Skeletal muscle tissue (tissue), 4 donors: Measurements from ENCODE around the gene NLN. TPM values are rescaled to one million over a fixed set of nuclear protein-coding genes. Genes with fewer than 3 reads are reported as not detected.

ENCODE experiments used
- H3K27ac ChIP-seq: one replicate; pipeline ENCODE4 v1.7.0; 2013; ENCODE audit warnings: mild to moderate bottlenecking, low read depth, low read length, inconsistent platforms
- H3K27me3 ChIP-seq, 3 donors: one replicate each; pipeline ENCODE4 v1.7.0; 2013; ENCODE audit warnings: low read length in 3 of 3; ENCODE audit not compliant: control insufficient read depth in 3 of 3, insufficient read depth in 3 of 3
- H3K36me3 ChIP-seq, 3 donors: one replicate each; pipeline ENCODE4 v1.7.0; 2013; ENCODE audit warnings: low read length in 3 of 3; ENCODE audit not compliant: control insufficient read depth in 3 of 3, insufficient read depth in 3 of 3
- H3K4me1 ChIP-seq, 3 donors: one replicate each; pipeline ENCODE4 v1.7.0; 2013; ENCODE audit warnings: low read length in 3 of 3, mild to moderate bottlenecking in 3 of 3; ENCODE audit not compliant: control insufficient read depth in 3 of 3, insufficient read depth in 3 of 3
- H3K4me3 ChIP-seq, 3 donors: one replicate each; pipeline ENCODE4 v1.7.0; 2013; ENCODE audit warnings: low read length in 3 of 3
- H3K9ac ChIP-seq, 3 donors: one replicate each; pipeline ENCODE4 v1.7.0; 2013; ENCODE audit warnings: low read length in 3 of 3, mild to moderate bottlenecking in 3 of 3, moderate library complexity in 2 of 3, low read depth in 1 of 3
- H3K9me3 ChIP-seq, 3 donors: one replicate each; pipeline ENCODE4 v1.7.0; 2013; ENCODE audit warnings: low read length in 3 of 3; ENCODE audit not compliant: control insufficient read depth in 3 of 3
- total RNA-seq: library from RNA; depleted of rRNA; stranded (reverse); fragments of >200 nt; gene quantifications from one replicate; pipeline ENCODE4 v1.2.3, GENCODE V29; 2014
- donor health status: Osteomylitis.

The NLN gene
- total RNA-seq, 1 donor from 2014 or later: 18.8 TPM

DNA sequence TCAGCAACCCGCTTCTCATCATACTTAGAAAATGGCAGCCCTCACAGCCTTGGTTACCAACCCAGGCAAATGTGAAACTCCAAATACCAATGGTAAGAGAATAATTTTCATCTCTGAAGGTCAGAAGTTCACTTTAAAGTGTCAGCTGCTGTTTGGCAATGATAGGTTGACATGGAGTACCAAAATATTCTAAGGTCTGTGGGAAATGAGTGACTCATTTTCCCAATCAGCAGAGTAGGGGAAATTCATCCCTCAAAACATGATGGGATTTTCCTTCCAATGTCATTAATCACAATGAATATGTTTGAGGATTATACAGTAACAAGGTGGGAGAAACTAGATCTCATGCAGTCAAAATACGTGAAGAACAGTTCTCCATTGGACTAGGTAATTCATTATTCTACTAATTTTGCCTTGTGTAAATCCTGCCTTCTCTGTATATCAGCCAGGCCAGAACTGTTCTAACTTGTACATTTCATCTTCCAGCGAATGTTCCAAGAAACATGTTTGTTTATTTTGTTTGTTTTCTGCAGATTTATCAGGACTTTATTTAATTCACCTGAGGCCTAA, 151.3 kb downstream of the NLN start:
- no peaks in the 10 kb centered on the region for H3K4me1 ChIP-seq
- no peak overlapping the region for H3K9ac ChIP-seq
- H3K4me3 ChIP-seq: no peak overlapping the region
- H3K9me3 ChIP-seq: peaks cover 0 to 3% (median 0%) of the 10 kb centered on the region in 3 donors
- no peak overlapping the region for H3K27ac ChIP-seq
- H3K27me3 ChIP-seq: no peaks in the 10 kb centered on the region
- no peaks in the 10 kb centered on the region for H3K36me3 ChIP-seq

DNA sequence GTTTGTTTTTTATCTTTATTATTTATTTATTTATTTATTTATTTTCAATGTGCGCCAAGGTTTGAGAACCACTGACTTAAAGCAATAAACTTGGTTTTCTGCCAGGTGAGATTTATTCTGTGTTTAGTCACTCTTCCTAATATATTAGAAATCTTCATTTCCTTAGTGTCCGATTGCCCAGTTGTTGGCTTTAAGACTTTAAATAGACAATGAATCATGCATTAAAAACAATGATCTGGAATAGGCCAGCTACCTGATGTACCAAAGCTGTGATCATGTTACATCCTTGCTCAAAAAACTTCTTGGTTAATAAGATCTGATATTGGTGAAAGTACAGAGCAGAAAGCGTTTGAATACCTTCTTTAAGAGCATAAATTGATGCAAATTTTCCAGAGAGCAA, 152.2 kb downstream of the NLN start:
- Histone ChIP-seq H3K27ac (no peak overlapping the region), H3K9ac (no peak overlapping the region), H3K4me1 (no peaks in the 10 kb centered on the region), H3K27me3 (no peaks in the 10 kb centered on the region), H3K36me3 (no peaks in the 10 kb centered on the region), H3K4me3 (no peak overlapping the region), H3K9me3 (peaks cover 0 to 3% (median 0%) of the 10 kb centered on the region in 3 donors)

- H3K9ac ChIP-seq: no peak overlapping the region
Measured at GRCh38 chr5:65876496-65876895, 154.5 kb downstream of the NLN start.

DNA sequence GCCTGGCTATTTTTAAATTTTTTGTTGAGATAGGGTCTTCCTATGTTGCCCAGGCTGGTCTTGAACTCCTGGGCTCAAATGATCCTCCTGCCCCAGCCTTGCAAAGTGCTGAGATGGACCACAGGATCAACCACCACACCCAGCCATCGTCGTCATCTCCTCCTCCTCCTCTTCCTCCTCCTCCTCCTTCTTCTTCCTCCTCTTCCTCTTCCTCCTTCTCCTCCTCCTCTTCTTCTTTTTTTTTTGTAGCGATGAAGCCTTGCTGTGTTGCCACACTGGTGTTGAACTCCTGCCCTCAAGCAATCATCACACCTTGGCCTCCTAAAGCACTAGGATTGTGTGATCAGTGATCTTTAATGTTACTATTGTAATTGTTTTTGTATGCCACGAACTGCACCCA, 155.0 kb downstream of the NLN start:
- Histone ChIP-seq H3K36me3 (no peaks in the 10 kb centered on the region), H3K4me3 (no peak overlapping the region), H3K27me3 (no peaks in the 10 kb centered on the region), H3K27ac (no peak overlapping the region), H3K9me3 (peaks cover 0 to 3% (median 0%) of the 10 kb centered on the region in 3 donors), H3K4me1 (no peaks in the 10 kb centered on the region), H3K9ac (no peak overlapping the region)

More at GRCh38 chr5:65876496-65876895, 154.5 kb downstream of the NLN start:
- Histone ChIP-seq H3K27me3 (no peaks in the 10 kb centered on the region), H3K9me3 (peaks cover 0 to 3% (median 0%) of the 10 kb centered on the region in 3 donors), H3K4me3 (no peak overlapping the region), H3K4me1 (no peaks in the 10 kb centered on the region), H3K27ac (no peak overlapping the region), H3K36me3 (no peaks in the 10 kb centered on the region)

Other genes starting within 250 kb of the NLN start
- gene ADAMTS6, start 240.3 kb upstream of the NLN start, total RNA-seq: 2.6 TPM
- gene CENPK, start 159.0 kb upstream of the NLN start, total RNA-seq: 12.5 TPM
- gene PPWD1, start 158.9 kb upstream of the NLN start, total RNA-seq: 52.7 TPM
- 25.6 TPM for gene TRIM23, start 97.9 kb upstream of the NLN start, total RNA-seq
- gene SHLD3, start 97.2 kb upstream of the NLN start, total RNA-seq: 3.1 TPM
- 17.2 TPM for gene TRAPPC13, start 97.2 kb upstream of the NLN start, total RNA-seq
- gene SGTB, start 96 bp upstream of the NLN start, total RNA-seq: 4.2 TPM
- gene ERBIN, start 204.4 kb downstream of the NLN start, total RNA-seq: 91.9 TPM